Panc1 (cell line): ENCODE results near the gene RAPGEF1.

Source experiments
- CTCF ChIP-seq: fragments of 450-650 bp; IDR thresholded peaks from 2 replicates; pipeline ENCODE4 v1.5.1; 2017; ENCODE audit warnings: mild to moderate bottlenecking
- REST ChIP-seq, 2 experiments: IDR thresholded peaks; 2 replicates each; pipeline ENCODE4 v1.6.1; 2011 to 2012; ENCODE audit warnings: low read depth in 2 of 2, control low read depth in 1 of 2, low read length in 1 of 2, mild to moderate bottlenecking in 1 of 2, moderate library complexity in 1 of 2; ENCODE audit not compliant: insufficient read depth in 1 of 2

- no peak for TF ChIP-seq CTCF
- no peak for TF ChIP-seq REST (IDR thresholded peaks at IDR 0.05; ENCODE audit: insufficient read depth in 1 of 2, low read depth in 2 of 2, low read length in 1 of 2)
Observed at GRCh38 chr9:131554087-131554842, 185.6 kb downstream of the RAPGEF1 start.
